Measurements from ENCODE around the gene SLC39A6. TPM values are rescaled to one million over a fixed set of nuclear protein-coding genes. Genes with fewer than 3 reads are reported as not detected.
"Not testable (repeated sequence)": the region's sequence is repeated elsewhere in the genome, so short reads cannot be mapped to it uniquely, and the experiment has no call there.

SLC39A6 gene
- total and polyA plus RNA-seq, 12 donors, result 4.3 to 79.1 (median 39.2) TPM

- Histone ChIP-seq H3K27ac (peak within 1 kb of the TSS; percentile 85 to 100 (median 91)), H3K4me1 (replicated peaks in 1 of 2) (peaks cover 11 to 30% of the 10 kb centered on the region in 2 donors), H3K9me3 (replicated peaks in 1 of 3) (peaks cover 0 to 3% (median 0%) of the 10 kb centered on the region in 3 donors), H3K4me3 (peak within 1 kb of the TSS; percentile 39 to 96 (median 83)), H3K36me3 (replicated peaks in 1 of 2) (no peaks in the 10 kb centered on the region), H3K27me3 (no peaks in the 10 kb centered on the region)
- 1 to 2% (median 1%) methylated on average over 31 to 66 of the region's 66 CpGs for WGBS, 4 donors
- peak; percentile 96 to 98 (median 97) for DNase-seq
- peak in 1 of 6 experiments; percentile 3 for TF ChIP-seq CTCF (IDR thresholded peaks at IDR 0.05)
- peak; percentile 59 to 78 for TF ChIP-seq POLR2A (IDR thresholded peaks at IDR 0.05)
- intact Hi-C loops (cut with DNase I), result no loop called here
These were observed 61.8 kb downstream of the SLC39A6 start, which contains the start of gene RPRD1A for GRCh38 chr18:36067055-36067957. Gene RPRD1A (minus strand): TSS chr18:36067559. CDS start chr18:36067404, 155 bp downstream.

GRCh38 chr18:36066686-36067054 is 62.5 kb downstream of the SLC39A6 start:
- intact Hi-C loops (cut with DNase I), result no loop called here
- TF ChIP-seq CTCF (IDR thresholded peaks at IDR 0.05), result no peak
- no peak for TF ChIP-seq POLR2A (IDR thresholded peaks at IDR 0.05)
- H3K9me3 ChIP-seq (replicated peaks in 1 of 3), result peaks cover 0 to 3% (median 0%) of the 10 kb centered on the region in 3 donors
- H3K4me3 ChIP-seq, result peak overlapping the region; percentile 39 to 96 (median 83)
- peak overlapping the region; percentile 85 to 100 (median 91) for H3K27ac ChIP-seq
- H3K36me3 ChIP-seq (replicated peaks in 1 of 2), result no peaks in the 10 kb centered on the region
- H3K4me1 ChIP-seq (replicated peaks in 1 of 2), result peaks cover 11 to 31% of the 10 kb centered on the region in 2 donors
- H3K27me3 ChIP-seq, result no peaks in the 10 kb centered on the region
- WGBS, 4 donors, result 0 to 2% (median 0%) methylated on average over 5 of the region's 5 CpGs
- no peak for DNase-seq

- Histone ChIP-seq H3K36me3 (replicated peaks in 1 of 2) (no peaks in the 10 kb centered on the region), H3K4me3 (peak overlapping the region in 3 of 4 donors; percentile 15 to 96 (median 83)), H3K27ac (no peak overlapping the region), H3K4me1 (replicated peaks in 1 of 2) (peaks cover 11 to 38% of the 10 kb centered on the region in 2 donors), H3K9me3 (replicated peaks in 1 of 3) (peaks cover 0 to 3% (median 0%) of the 10 kb centered on the region in 3 donors), H3K27me3 (no peaks in the 10 kb centered on the region)
- 8 to 20% (median 14%) methylated on average over 5 of the region's 5 CpGs for WGBS, 4 donors
- intact Hi-C loops (cut with DNase I), result no loop called here
- TF ChIP-seq POLR2A (IDR thresholded peaks at IDR 0.05) (no peak), CTCF (IDR thresholded peaks at IDR 0.05) (no peak)
- DNase-seq, result no peak
These were observed 63.1 kb downstream of the SLC39A6 start for GRCh38 chr18:36066001-36066400.

- WGBS, 4 donors, result 93 to 96% (median 93%) methylated on average over 4 to 9 of the region's 9 CpGs
- peaks cover 11 to 43% of the 10 kb centered on the region in 2 donors for H3K4me1 ChIP-seq (replicated peaks in 1 of 2)
- H3K27me3 ChIP-seq; H3K36me3 ChIP-seq (replicated peaks in 1 of 2); DNase-seq; H3K4me3 ChIP-seq; H3K9me3 ChIP-seq (replicated peaks in 1 of 3); intact Hi-C loops (cut with DNase I); H3K27ac ChIP-seq: not testable (repeated sequence)
These were observed 64.4 kb downstream of the SLC39A6 start for GRCh38 chr18:36064809-36065079.

Measured in adrenal gland (tissue), 12 donors.